Left kidney (tissue), 2 donors: ENCODE data around the gene SREBF2. TPM values are rescaled to one million over a fixed set of nuclear protein-coding genes. Genes with fewer than 3 reads are reported as not detected.
"Not testable (repeated sequence)": the region's sequence is repeated elsewhere in the genome, so short reads cannot be mapped to it uniquely, and the experiment has no call there.

Experiments used
- DNase-seq: peaks from one replicate; pipeline ENCODE4 v3.0.0-alpha.2; 2013
- polyA plus RNA-seq: library from polyadenylated mRNA; unstranded; fragments of 120-200 nt; gene quantifications from one replicate; pipeline ENCODE4 v1.2.1, GENCODE V29; 2013; ENCODE audit not compliant: insufficient read length

SREBF2 gene
- polyA plus RNA-seq, 1 donor: 86.7 TPM

- no peak for DNase-seq
These were observed 13.6 kb upstream of the SREBF2 start for GRCh38 chr22:41819257-41819656.

- no peak for DNase-seq
These were observed 12.5 kb upstream of the SREBF2 start for GRCh38 chr22:41820447-41820846.

- no peak for DNase-seq
These were observed 11.2 kb upstream of the SREBF2 start for GRCh38 chr22:41821471-41822316.

GRCh38 chr22:41822317-41823057, 10.4 kb upstream of the SREBF2 start:
- no peak for DNase-seq

- DNase-seq: no peak
These were observed 9.1 kb upstream of the SREBF2 start for GRCh38 chr22:41823797-41824196.

- no peak for DNase-seq
These were observed 7.5 kb upstream of the SREBF2 start for GRCh38 chr22:41825376-41825775.

- DNase-seq: no peak
These were observed 6.9 kb upstream of the SREBF2 start for GRCh38 chr22:41826021-41826420.

- peak; percentile 39 for DNase-seq
These were observed 6.2 kb upstream of the SREBF2 start for GRCh38 chr22:41826430-41827383.

GRCh38 chr22:41827671-41828070, 5.2 kb upstream of the SREBF2 start:
- no peak for DNase-seq

- DNase-seq: no peak
These were observed 4.4 kb upstream of the SREBF2 start for GRCh38 chr22:41828516-41828915.

- DNase-seq: no peak
These were observed 2.7 kb upstream of the SREBF2 start for GRCh38 chr22:41830174-41830573.

GRCh38 chr22:41831383-41831782, 1.5 kb upstream of the SREBF2 start:
- no peak for DNase-seq

GRCh38 chr22:41831828-41832552, 915 bp upstream of the SREBF2 start:
- DNase-seq: peak; percentile 35

- no peak for DNase-seq
These were observed 582 bp downstream of the SREBF2 start for GRCh38 chr22:41833369-41834004.

- DNase-seq: no peak
These were observed 1.4 kb downstream of the SREBF2 start for GRCh38 chr22:41834005-41834944.

- DNase-seq: not testable (repeated sequence)
These were observed 2.6 kb downstream of the SREBF2 start for GRCh38 chr22:41835462-41835861.

- no peak for DNase-seq
These were observed 3.6 kb downstream of the SREBF2 start for GRCh38 chr22:41836551-41836950.

- no peak for DNase-seq
These were observed 6.1 kb downstream of the SREBF2 start for GRCh38 chr22:41838842-41839618.

GRCh38 chr22:41840216-41840615, 7.3 kb downstream of the SREBF2 start:
- no peak for DNase-seq
